IMR-90 (cell line): ENCODE measurements around the gene RIC8B. TPM values are rescaled to one million over a fixed set of nuclear protein-coding genes. Genes with fewer than 3 reads are reported as not detected.

Source experiments
- ATAC-seq: fragments of 200-7000 bp; cut with Tn5 transposase; 2 replicates; pipeline ENCODE4 v1.9.1; 2020; ENCODE audit warnings: low read depth, mild to moderate bottlenecking, moderate library complexity
- Bru-seq: library from RNA; stranded (reverse); fragments of 400-500 nt; gene quantifications from one replicate; lab custom pipeline; 2021; lab: Mats Ljungman, UMichigan
- BruChase-seq, 2 experiments: library from RNA; stranded (reverse); fragments of 400-500 nt; gene quantifications; one replicate each; lab custom pipeline; 2021; lab: Mats Ljungman, UMichigan
- BruUV-seq: library from RNA; stranded (reverse); fragments of 400-500 nt; replicated peaks from 2 replicates; lab custom pipeline; 2021; lab: Mats Ljungman, UMichigan
- CTCF ChIA-PET: fragments of 300-600 bp; formaldehyde crosslinking; extraction: SDS; loops from one replicate; lab custom pipeline; 2021; ENCODE audit warnings: antibody characterized with exemption; lab: Yijun Ruan, JAX
- POLR2A ChIA-PET: fragments of 300-600 bp; sonication (Branson Sonifier 250); formaldehyde crosslinking; loops from one replicate; lab custom pipeline; 2022; ENCODE audit warnings: antibody characterized with exemption; ENCODE audit not compliant: unreplicated experiment; lab: Charles Lee
- DNase-seq: peaks from one replicate; pipeline ENCODE4 v3.0.0; 2013
- H2AFZ ChIP-seq: replicated peaks from 2 replicates; pipeline ENCODE3; 2013; ENCODE audit warnings: low read length, mild to moderate bottlenecking; ENCODE audit not compliant: poor library complexity
- H2AK5ac ChIP-seq: 2 replicates; pipeline ENCODE4 v1.6.1; 2013; ENCODE audit warnings: low read depth, low read length, inconsistent platforms
- H2AK9ac ChIP-seq: replicated peaks from 2 replicates; pipeline ENCODE3; 2013; ENCODE audit warnings: mild to moderate bottlenecking, low read depth, low read length, moderate library complexity; ENCODE audit not compliant: poor library complexity
- H2BK120ac ChIP-seq: 2 replicates; pipeline ENCODE4 v1.6.1; 2013; ENCODE audit warnings: low read depth, low read length, inconsistent platforms
- H2BK15ac ChIP-seq: 3 replicates; pipeline ENCODE4 v1.6.1; 2013; ENCODE audit warnings: low read depth, low read length, inconsistent platforms
- H2BK20ac ChIP-seq: 2 replicates; pipeline ENCODE4 v1.6.1; 2013; ENCODE audit warnings: low read depth, mild to moderate bottlenecking, inconsistent platforms, low read length, moderate library complexity
- H2BK5ac ChIP-seq: 2 replicates; pipeline ENCODE4 v1.6.1; 2013; ENCODE audit warnings: mild to moderate bottlenecking, low read depth, low read length, inconsistent platforms; ENCODE audit not compliant: poor library complexity, severe bottlenecking
- H3K14ac ChIP-seq: replicated peaks from 2 replicates; pipeline ENCODE4 v1.6.1; 2013; ENCODE audit warnings: low read depth, low read length, inconsistent platforms
- H3K18ac ChIP-seq: 2 replicates; pipeline ENCODE4 v1.6.1; 2013; ENCODE audit warnings: low read depth, low read length, control low read depth
- H3K23ac ChIP-seq: 2 replicates; pipeline ENCODE4 v1.6.1; 2013; ENCODE audit warnings: low read depth, low read length, inconsistent platforms
- H3K27ac ChIP-seq: 2 replicates; pipeline ENCODE4 v1.5.1; 2013; ENCODE audit warnings: mild to moderate bottlenecking, control low read depth, low read length; ENCODE audit not compliant: insufficient read depth
- H3K27me3 ChIP-seq: 2 replicates; pipeline ENCODE4 v1.6.1; 2013; ENCODE audit warnings: low read length; ENCODE audit not compliant: control insufficient read depth, insufficient read depth
- H3K36me3 ChIP-seq: 2 replicates; pipeline ENCODE4 v1.6.1; 2013; ENCODE audit warnings: low read length, mixed read lengths; ENCODE audit not compliant: control insufficient read depth, insufficient read depth
- H3K4ac ChIP-seq: 2 replicates; pipeline ENCODE4 v1.6.1; 2013; ENCODE audit warnings: low read depth, low read length, inconsistent platforms
- H3K4me1 ChIP-seq: 2 replicates; pipeline ENCODE4 v1.6.1; 2013; ENCODE audit warnings: low read length, mixed read lengths; ENCODE audit not compliant: control insufficient read depth, insufficient read depth
- H3K4me2 ChIP-seq: 2 replicates; pipeline ENCODE4 v1.6.1; 2013; ENCODE audit warnings: low read depth, mild to moderate bottlenecking, control low read depth, low read length, moderate library complexity
- H3K4me3 ChIP-seq: 2 replicates; pipeline ENCODE4 v1.5.1; 2013; ENCODE audit warnings: low read depth, mild to moderate bottlenecking, control low read depth, low read length, moderate library complexity; ENCODE audit not compliant: insufficient read depth
- H3K56ac ChIP-seq: 2 replicates; pipeline ENCODE4 v1.6.1; 2013; ENCODE audit warnings: low read length, inconsistent platforms; ENCODE audit not compliant: insufficient read depth; ENCODE audit errors: extremely low read depth
- H3K79me1 ChIP-seq, 2 experiments: 2 replicates each; pipeline ENCODE4 v1.6.1; 2013; ENCODE audit warnings: low read length in 2 of 2, inconsistent platforms in 1 of 2, low read depth in 1 of 2
- H3K9ac ChIP-seq: 2 replicates; pipeline ENCODE4 v1.6.1; 2013; ENCODE audit warnings: low read depth, low read length, control low read depth
- H3K9me1 ChIP-seq: 2 replicates; pipeline ENCODE4 v1.6.1; 2013; ENCODE audit warnings: low read length, inconsistent platforms; ENCODE audit not compliant: insufficient read depth
- H3K9me3 ChIP-seq: 2 replicates; pipeline ENCODE4 v1.6.1; 2013; ENCODE audit warnings: low read length; ENCODE audit not compliant: control insufficient read depth, insufficient read depth
- H4K20me1 ChIP-seq: 2 replicates; pipeline ENCODE4 v1.6.1; 2013; ENCODE audit warnings: low read length, inconsistent platforms; ENCODE audit not compliant: insufficient read depth
- H4K5ac ChIP-seq: 2 replicates; pipeline ENCODE4 v1.6.1; 2013; ENCODE audit warnings: mild to moderate bottlenecking, low read depth, low read length, control low read depth
- H4K8ac ChIP-seq, 2 experiments: 2 replicates each; pipeline ENCODE4 v1.6.1; 2013; ENCODE audit warnings: low read depth in 2 of 2, low read length in 2 of 2, control low read depth in 1 of 2, inconsistent platforms in 1 of 2
- H4K91ac ChIP-seq: 2 replicates; pipeline ENCODE4 v1.6.1; 2013; ENCODE audit warnings: low read depth, low read length, inconsistent platforms; ENCODE audit not compliant: insufficient read depth
- FOS ChIP-seq: fragments of 150-350 bp; IDR thresholded peaks from 2 replicates; pipeline ENCODE4 v1.6.1; 2016; ENCODE audit warnings: low read depth, low read length
- MAZ ChIP-seq: IDR thresholded peaks from 2 replicates; pipeline ENCODE4 v1.6.1; 2012; ENCODE audit warnings: low read depth, mild to moderate bottlenecking, low read length, improper control_type of control experiment, moderate library complexity, borderline replicate concordance
- NFE2L2 ChIP-seq: fragments of 150-350 bp; IDR thresholded peaks from 2 replicates; pipeline ENCODE4 v1.6.1; 2016; ENCODE audit warnings: low read depth, mild to moderate bottlenecking, low read length
- POLR2A ChIP-seq: IDR thresholded peaks from 2 replicates; pipeline ENCODE4 v1.6.1; 2012; ENCODE audit warnings: mild to moderate bottlenecking, low read depth, low read length
- whole genome bisulfite sequencing, 2 experiments: methylation state at CpG; one replicate each; pipeline versions ENCODE4 v1.1.5 to v1.1.7; 2013; ENCODE audit warnings: missing lambda C conversion rate in 2 of 2; ENCODE audit not compliant: insufficient read length in 1 of 2; ENCODE audit errors: extremely low coverage in 2 of 2; 5-methylcytosine and 5-hydroxymethylcytosine counted together
- dilution Hi-C: fragments of 300-500 bp; cut with HindIII; formaldehyde crosslinking; loops from one replicate; pipeline ENCODE4 v1.14.3; 2018; ENCODE audit warnings: low sequenced_read_pairs; ENCODE audit not compliant: unreplicated experiment
- in situ Hi-C: fragments of 300-500 bp; cut with MboI; formaldehyde crosslinking; loops from 3 replicates; pipeline ENCODE4 v1.14.3; 2019; ENCODE audit warnings: low sequenced_read_pairs, inconsistent platforms, mixed read lengths
- intact Hi-C: fragments of 100-400 bp; cut with micrococcal nuclease; formaldehyde crosslinking; loops from 2 replicates; pipeline ENCODE4 v1.10.0; 2022
- long read RNA-seq: library from polyadenylated mRNA; unstranded; transcript quantifications from one replicate; pipeline ENCODE4 v2.0.0, GENCODE V29; 2021; ENCODE audit not compliant: unreplicated experiment
- polyA plus RNA-seq, 3 experiments: library from polyadenylated mRNA; depleted of rRNA; stranded (reverse); fragments of >200 nt; gene quantifications; 2 replicates each; pipeline ENCODE4 v1.2.3, GENCODE V29; 2012; ENCODE audit warnings: low replicate concordance in 1 of 3
- total RNA-seq: library from RNA; depleted of rRNA; stranded (reverse); fragments of >200 nt; gene quantifications from 2 replicates; pipeline ENCODE4 v1.2.3, GENCODE V29; 2012; rRNA removed

RIC8B gene
- total RNA-seq: 16.7 and 19.5 TPM in 2 replicates
- polyA plus RNA-seq (2012; rRNA removed): 4.7 and 5.5 TPM in 2 replicates
- 1.0 and 1.5 TPM in 2 replicates for polyA plus RNA-seq (2012; cell fraction: cytosol; rRNA removed)
- polyA plus RNA-seq (2012; cell fraction: nucleus; rRNA removed; ENCODE audit: low replicate concordance): 3.7 and 25.8 TPM in 2 replicates
- percentile 76 among the genes with signal in this experiment for Bru-seq, nascent RNA
- BruChase-seq, experiment 1, labeled RNA remaining after a 6-hour chase: percentile 65 among the genes with signal in this experiment
- percentile 68 among the genes with signal in this experiment for BruChase-seq, experiment 2, labeled RNA remaining after a 2-hour chase
- long read RNA-seq, full-length matches to known transcripts: 7 of 13 reads
- long read RNA-seq, partial matches to known transcripts: 0 of 13 reads
- long read RNA-seq, other reads (novel, unspliced or antisense): 6 of 13 reads

- TF ChIP-seq MAZ (peak; percentile 57; the same call in 1 of the 2 replicates), POLR2A (peak; percentile 94), NFE2L2 (no peak), FOS (peak; percentile 16; the same call in 1 of the 2 replicates)
- H2AFZ ChIP-seq: peak within 1 kb of the TSS; percentile 99
- CTCF ChIA-PET: no interaction called here
These were observed at the start of gene RIC8B for GRCh38 chr12:106774005-106774807. TSS of gene RIC8B (plus strand) at chr12:106774682. CDS start at chr12:106774746, 64 bp downstream.

More at GRCh38 chr12:106774005-106774807, at the start of gene RIC8B:
- Histone ChIP-seq H3K27me3 (no peaks in the 10 kb centered on the region), H3K36me3 (no peaks in the 10 kb centered on the region), H3K18ac (peak within 1 kb of the TSS; percentile 98), H3K9me1 (no peaks in the 10 kb centered on the region), H3K56ac (peak within 1 kb of the TSS; percentile 88), H3K4me1 (no peaks in the 10 kb centered on the region; the same call in 1 of the 2 replicates), H4K5ac (peak within 1 kb of the TSS; percentile 98), H4K8ac (peak within 1 kb of the TSS; percentile 95 to 99), H3K9me3 (no peaks in the 10 kb centered on the region), H4K20me1 (no peaks in the 10 kb centered on the region), H3K4me3 (peak within 1 kb of the TSS; percentile 76), H2BK5ac (peak within 1 kb of the TSS; percentile 97), H3K14ac (peak within 1 kb of the TSS; percentile 99), H3K4me2 (peak within 1 kb of the TSS; percentile 97), H3K79me1 (peaks cover 20 to 37% of the 10 kb centered on the region in 2 experiments), H2BK120ac (peak within 1 kb of the TSS; percentile 99), H2AK5ac (peak within 1 kb of the TSS; percentile 61), H3K9ac (peak within 1 kb of the TSS; percentile 99), H3K23ac (peak within 1 kb of the TSS; percentile 98), H2AK9ac (peak within 1 kb of the TSS; percentile 90), H2BK20ac (peak within 1 kb of the TSS; percentile 77), H3K27ac (peak within 1 kb of the TSS; percentile 98), H2BK15ac (peak within 1 kb of the TSS; percentile 95), H4K91ac (peak within 1 kb of the TSS; percentile 99), H3K4ac (peak within 1 kb of the TSS; percentile 99)
- ATAC-seq: peak; percentile 97
- POLR2A ChIA-PET: no interaction called here
- DNase-seq: peak; percentile 99
- in situ Hi-C loops (no loop called here), intact Hi-C loops (loop anchor here (1.0 to 10.0 kb wide), 3 partner anchors 141 to 419 kb away; partner anchors contain the start of genes POLR3B and TMEM263), dilution Hi-C loops (no loop called here)
- no TSS peak for BruUV-seq
- 0% methylated on average over 27 of the region's 66 CpGs; no CpG with 5 or more reads in 1 of the 2 experiments for WGBS, 2 experiments
